ENCODE data around the gene CDC42EP3.

The CDC42EP3 gene

DNA sequence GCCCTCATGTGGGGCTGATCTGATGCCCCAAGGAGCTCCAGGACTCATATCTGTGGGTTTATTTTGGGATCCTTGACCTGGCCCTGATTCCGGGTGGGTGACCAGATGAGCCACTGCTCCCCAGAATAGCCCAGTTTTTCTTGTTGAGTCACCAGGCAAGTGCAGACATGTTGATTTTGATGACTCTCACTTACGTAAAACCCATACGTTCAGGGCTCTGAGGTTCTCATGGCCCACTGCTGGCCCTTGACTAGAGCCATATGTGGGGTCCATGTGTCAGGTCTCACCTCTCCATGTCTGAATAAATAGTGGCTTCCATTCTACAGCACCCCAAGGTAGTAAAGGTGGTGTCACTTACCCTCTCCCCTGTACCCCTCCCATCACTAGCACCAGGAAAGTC lies 41.9 kb downstream of the CDC42EP3 start:
- no peaks in the 10 kb centered on the region; a peak in 1 of 22 replicates for H3K9me3 ChIP-seq (replicated peaks in 1 of 11)
- no peak overlapping the region for H3K9ac ChIP-seq
- no peak for TF ChIP-seq Cebpa-rat (IDR thresholded peaks at IDR 0.05)
- H3K4me3 ChIP-seq, result no peak overlapping the region
- peak overlapping the region in 1 of 11 experiments; percentile 40; a peak in 3 of 22 replicates for H3K4me2 ChIP-seq
- no peaks in the 10 kb centered on the region for H4K20me1 ChIP-seq
- H3K27ac ChIP-seq, result no peak overlapping the region
- H3K4me1 ChIP-seq, result peaks cover 0 to 61% (median 13%) of the 10 kb centered on the region in 10 experiments; a peak in 16 of 20 replicates
- no peaks in the 10 kb centered on the region for H3K36me3 ChIP-seq
- H3K27me3 ChIP-seq, result no peaks in the 10 kb centered on the region

DNA sequence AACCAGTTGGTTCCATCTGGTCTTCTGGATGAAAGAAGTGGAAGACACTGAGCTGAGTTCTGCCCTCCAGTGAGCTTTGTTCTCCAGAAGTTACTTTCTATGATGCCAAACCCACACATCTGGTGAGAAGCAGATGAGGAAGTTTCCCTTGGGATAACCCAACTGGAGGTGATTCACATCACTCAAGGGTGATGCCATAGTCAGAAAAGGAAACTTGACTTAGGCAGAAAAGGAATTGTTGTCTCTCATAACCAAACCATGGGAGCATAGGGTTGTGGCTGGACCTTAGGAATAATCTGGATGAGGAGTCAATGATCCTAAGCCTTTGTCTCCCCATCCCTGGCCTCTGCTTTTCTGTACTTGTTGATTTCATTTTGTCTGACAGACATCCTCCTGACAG lies 43.7 kb downstream of the CDC42EP3 start:
- H4K20me1 ChIP-seq, result no peaks in the 10 kb centered on the region

DNA sequence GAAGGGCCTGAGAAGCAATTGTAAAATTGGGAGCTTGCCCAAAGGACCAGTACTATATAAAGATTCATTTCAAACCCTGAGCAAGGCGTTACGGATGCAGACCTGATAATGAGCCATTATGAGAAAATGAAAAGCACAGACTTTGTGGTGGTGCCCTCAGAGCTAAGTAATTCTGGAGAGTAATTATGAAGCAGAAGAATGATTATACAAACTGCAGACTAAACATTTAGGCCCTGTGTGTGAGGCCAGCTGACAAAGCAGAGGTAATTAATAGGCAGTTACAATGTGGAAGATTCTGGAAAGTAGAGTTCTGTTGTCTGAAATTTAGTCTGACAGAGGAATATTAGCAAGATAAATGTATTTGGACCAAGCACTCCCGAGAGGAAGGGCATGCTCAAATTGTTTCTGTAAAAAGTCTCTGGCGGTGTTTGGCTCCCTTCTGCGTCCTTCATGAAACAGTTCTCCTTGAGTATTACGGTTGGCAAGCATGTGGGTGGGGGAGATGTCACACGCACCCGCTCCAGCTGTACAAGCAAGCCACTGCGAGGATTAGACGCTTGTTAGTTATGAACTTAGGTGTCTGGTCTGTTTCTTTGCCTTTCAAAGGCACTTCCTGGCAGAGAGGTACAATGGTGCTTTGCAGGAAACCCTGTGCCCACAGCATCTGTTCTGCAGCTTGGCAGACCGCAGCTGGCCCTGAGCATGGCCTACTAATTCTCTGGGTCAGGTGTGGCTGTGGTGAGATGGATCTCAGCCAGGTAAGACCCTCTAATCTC lies 45.5 kb downstream of the CDC42EP3 start:
- no peak for TF ChIP-seq Cebpa-rat (IDR thresholded peaks at IDR 0.05)
- Histone ChIP-seq H3K4me2 (peak overlapping the region; percentile 7 to 81 (median 41); a peak in 20 of 22 replicates), H3K4me1 (peaks cover 0 to 73% (median 10%) of the 10 kb centered on the region in 10 experiments; a peak in 16 of 20 replicates), H3K36me3 (no peaks in the 10 kb centered on the region), H3K9ac (no peak overlapping the region), H4K20me1 (no peaks in the 10 kb centered on the region), H3K27ac (no peak overlapping the region), H3K9me3 (replicated peaks in 1 of 11) (no peaks in the 10 kb centered on the region; a peak in 1 of 22 replicates), H3K27me3 (no peaks in the 10 kb centered on the region), H3K4me3 (no peak overlapping the region)

More for the DNA sequence above, 43.7 kb downstream of the CDC42EP3 start:
- Histone ChIP-seq H3K27me3 (no peaks in the 10 kb centered on the region), H3K9ac (no peak overlapping the region), H3K4me2 (peak overlapping the region in 6 of 11 experiments; percentile 2 to 58 (median 29); a peak in 7 of 22 replicates), H3K27ac (0 out of 22 replicates have a peak overlapping the region, but pooled peaks of 1 of the 11 experiments have one; percentile 0), H3K4me3 (no peak overlapping the region), H3K9me3 (replicated peaks in 1 of 11) (no peaks in the 10 kb centered on the region; a peak in 1 of 22 replicates), H3K36me3 (no peaks in the 10 kb centered on the region), H3K4me1 (peaks cover 0 to 63% (median 10%) of the 10 kb centered on the region in 10 experiments; a peak in 16 of 20 replicates)
- TF ChIP-seq Cebpa-rat (IDR thresholded peaks at IDR 0.05), result no peak

DNA sequence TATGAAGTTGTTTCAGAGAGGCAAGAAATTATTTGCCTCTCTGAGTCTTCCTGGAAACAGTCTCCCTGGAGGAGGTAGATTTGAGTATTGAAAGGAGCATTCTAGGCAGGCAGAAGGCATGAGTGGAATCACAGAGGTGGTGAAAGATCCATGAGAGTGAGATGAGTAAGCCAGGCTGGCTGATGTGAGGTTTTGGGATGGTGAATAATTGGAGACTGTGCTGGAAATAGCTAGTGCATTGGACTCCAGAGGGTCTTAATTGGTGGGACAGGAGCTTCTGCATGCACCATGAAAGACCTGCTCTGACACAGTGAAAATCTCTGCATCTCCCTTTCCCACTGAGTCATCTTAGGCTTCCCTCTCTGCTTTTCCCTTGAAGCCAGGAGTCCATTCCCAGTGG lies 46.3 kb downstream of the CDC42EP3 start:
- H3K9me3 ChIP-seq (replicated peaks in 1 of 11), result no peaks in the 10 kb centered on the region; a peak in 1 of 22 replicates
- peak overlapping the region in 3 of 11 experiments; percentile 39 to 81 (median 75); a peak in 5 of 22 replicates for H3K4me2 ChIP-seq
- no peaks in the 10 kb centered on the region for H3K27me3 ChIP-seq
- no peaks in the 10 kb centered on the region for H3K36me3 ChIP-seq
- no peak overlapping the region for H3K4me3 ChIP-seq
- H4K20me1 ChIP-seq, result no peaks in the 10 kb centered on the region
- peak overlapping the region in 1 of 11 experiments; percentile 65; a peak in 2 of 22 replicates for H3K27ac ChIP-seq
- no peak for TF ChIP-seq Cebpa-rat (IDR thresholded peaks at IDR 0.05)
- no peak overlapping the region for H3K9ac ChIP-seq
- H3K4me1 ChIP-seq, result peaks cover 0 to 73% (median 10%) of the 10 kb centered on the region in 10 experiments; a peak in 16 of 20 replicates

DNA sequence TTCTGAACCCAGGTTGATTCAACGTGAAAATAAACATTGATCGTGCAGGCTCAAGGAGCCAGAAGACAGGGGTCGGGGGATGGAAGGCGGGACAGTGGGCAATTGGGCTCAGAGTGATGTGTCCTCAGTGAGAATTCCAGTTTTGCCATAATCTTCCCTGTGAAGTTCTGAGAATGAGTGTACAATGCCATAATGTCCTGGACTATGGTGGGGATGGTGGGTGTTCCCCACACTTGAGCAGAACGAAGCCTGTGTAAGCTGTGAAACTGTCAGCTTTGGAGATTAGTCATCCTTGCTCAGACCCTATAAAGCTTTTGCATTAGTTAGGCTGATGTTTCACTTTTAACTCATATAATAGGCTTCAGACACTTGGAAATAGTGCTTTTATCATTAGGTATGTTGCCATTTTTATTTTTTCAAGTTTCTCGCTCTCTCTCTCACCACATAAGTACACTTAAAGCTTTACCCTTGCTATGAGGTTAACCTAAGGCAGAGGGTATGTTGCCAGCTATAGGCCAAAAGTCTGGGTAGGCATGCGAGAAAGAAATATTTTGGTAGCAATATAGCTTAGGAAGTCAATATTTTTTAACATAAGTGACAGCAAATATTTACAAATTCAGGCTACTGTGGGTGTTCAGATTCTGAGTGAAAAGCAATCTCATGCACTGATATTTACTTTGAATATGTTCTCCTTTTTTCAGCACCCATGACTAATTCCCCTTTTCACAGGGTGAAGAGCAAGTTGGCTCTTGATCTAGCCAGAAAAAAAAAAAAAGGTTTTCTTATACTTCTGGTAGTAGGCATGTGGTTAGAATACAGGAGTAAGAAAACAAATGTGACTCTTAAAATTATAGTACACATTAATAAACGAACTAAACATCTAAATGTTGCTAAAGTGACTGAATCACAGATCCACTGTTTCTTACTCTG lies 47.2 kb downstream of the CDC42EP3 start:
- TF ChIP-seq Cebpa-rat (IDR thresholded peaks at IDR 0.05), result no peak
- Histone ChIP-seq H3K9me3 (replicated peaks in 1 of 11) (no peaks in the 10 kb centered on the region), H4K20me1 (no peaks in the 10 kb centered on the region), H3K27me3 (no peaks in the 10 kb centered on the region), H3K4me3 (no peak overlapping the region), H3K4me2 (peak overlapping the region in 4 of 11 experiments; percentile 29 to 81 (median 57); a peak in 8 of 22 replicates), H3K4me1 (peaks cover 0 to 73% (median 10%) of the 10 kb centered on the region in 10 experiments; a peak in 16 of 20 replicates), H3K36me3 (no peaks in the 10 kb centered on the region), H3K9ac (0 out of 22 replicates have a peak overlapping the region, but pooled peaks of 1 of the 11 experiments have one; percentile 6), H3K27ac (peak overlapping the region in 3 of 11 experiments; percentile 16 to 65 (median 52); a peak in 6 of 22 replicates)

DNA sequence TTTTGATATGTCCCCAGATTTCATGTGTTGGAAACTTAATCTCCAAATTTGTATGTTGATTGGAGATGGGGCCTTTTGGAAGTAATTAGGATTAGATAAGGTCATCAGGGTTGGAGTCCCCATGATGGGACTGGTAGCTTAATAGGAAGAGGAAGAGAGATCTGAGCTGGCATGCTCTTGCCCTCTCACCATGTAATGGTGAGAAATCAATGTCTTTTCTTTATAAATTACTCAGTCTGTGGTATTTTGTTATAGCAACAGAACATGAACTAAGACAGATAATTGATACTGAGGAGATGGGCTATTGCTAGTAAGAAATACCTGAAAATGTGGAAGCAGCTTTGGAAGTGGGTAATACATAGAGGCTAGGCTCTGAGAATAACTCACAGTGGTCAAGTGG lies 48.0 kb downstream of the CDC42EP3 start:
- Histone ChIP-seq H3K4me1 (peaks cover 0 to 71% (median 10%) of the 10 kb centered on the region in 10 experiments; a peak in 16 of 20 replicates), H3K4me3 (no peak overlapping the region), H3K9ac (no peak overlapping the region), H3K27ac (peak overlapping the region in 2 of 11 experiments; percentile 52 to 65; a peak in 1 of 22 replicates), H3K4me2 (peak overlapping the region in 3 of 11 experiments; percentile 39 to 81 (median 75); a peak in 5 of 22 replicates), H3K36me3 (no peaks in the 10 kb centered on the region), H4K20me1 (no peaks in the 10 kb centered on the region), H3K9me3 (replicated peaks in 1 of 11) (no peaks in the 10 kb centered on the region), H3K27me3 (no peaks in the 10 kb centered on the region)
- no peak for TF ChIP-seq Cebpa-rat (IDR thresholded peaks at IDR 0.05)

DNA sequence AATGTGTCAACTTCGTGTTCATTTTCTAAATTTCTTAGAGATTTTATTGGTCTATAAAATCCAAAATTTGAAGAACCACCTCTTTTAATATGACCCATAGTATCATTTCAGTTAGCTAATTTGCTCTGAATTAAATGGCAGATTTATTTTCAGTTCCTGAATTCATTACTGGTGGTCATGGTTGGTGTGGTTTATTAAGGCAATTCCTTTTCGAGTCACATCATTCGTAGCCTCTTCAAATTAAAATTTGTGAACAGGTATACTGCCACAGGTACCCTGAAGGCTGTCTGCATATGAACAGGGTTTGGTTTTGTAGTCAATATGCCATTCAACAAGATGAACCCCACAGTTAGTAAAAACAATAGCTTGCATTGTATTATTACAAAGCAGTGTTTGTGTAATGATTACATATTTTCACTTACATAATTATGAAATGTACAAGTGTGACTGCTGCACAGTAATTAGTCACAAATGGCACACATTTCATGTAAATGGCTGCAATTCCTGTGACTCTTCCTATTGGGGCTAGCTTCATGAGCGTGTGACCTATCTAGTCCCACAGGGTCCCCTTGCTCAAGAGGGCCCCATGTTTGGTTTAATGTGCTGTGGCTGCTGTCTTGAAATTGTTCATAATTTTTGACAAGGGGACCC lies 48.9 kb downstream of the CDC42EP3 start:
- H3K36me3 ChIP-seq, result no peaks in the 10 kb centered on the region
- 0 out of 22 replicates have a peak, but pooled peaks cover 0 to 2% (median 0%) of the 10 kb centered on the region in 11 experiments for H3K9me3 ChIP-seq (replicated peaks in 1 of 11)
- peaks cover 0 to 66% (median 10%) of the 10 kb centered on the region in 10 experiments; a peak in 16 of 20 replicates for H3K4me1 ChIP-seq
- H3K27me3 ChIP-seq, result no peaks in the 10 kb centered on the region
- no peaks in the 10 kb centered on the region for H4K20me1 ChIP-seq
- no peak overlapping the region for H3K27ac ChIP-seq
- TF ChIP-seq Cebpa-rat (IDR thresholded peaks at IDR 0.05), result no peak
- no peak overlapping the region for H3K4me3 ChIP-seq
- H3K9ac ChIP-seq, result no peak overlapping the region
- H3K4me2 ChIP-seq, result peak overlapping the region in 2 of 11 experiments; percentile 75 to 81; a peak in 3 of 22 replicates

DNA sequence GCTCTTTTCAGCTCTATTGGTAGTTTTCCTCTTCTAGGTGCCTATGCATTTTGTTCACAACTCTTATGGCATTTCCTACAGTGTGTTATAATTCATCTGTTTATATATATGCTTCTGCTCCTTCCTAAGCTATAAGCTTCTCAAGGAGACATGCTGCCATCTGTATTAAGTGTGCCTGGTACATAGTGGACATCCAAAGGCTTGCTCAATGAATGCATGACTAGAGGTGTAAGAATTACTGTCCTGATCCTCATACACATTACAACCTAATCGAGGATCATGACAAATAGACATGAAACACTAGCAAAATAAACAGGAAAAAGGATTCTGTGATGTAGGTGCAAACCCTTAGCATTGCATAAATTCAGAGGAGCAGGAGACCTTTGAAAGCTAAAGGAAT lies 50.2 kb downstream of the CDC42EP3 start:
- H3K9ac ChIP-seq, result no peak overlapping the region
- H3K27ac ChIP-seq, result no peak overlapping the region
- H3K9me3 ChIP-seq (replicated peaks in 1 of 11), result peaks cover 0 to 10% (median 0%) of the 10 kb centered on the region in 11 experiments; a peak in 2 of 22 replicates
- H4K20me1 ChIP-seq, result no peaks in the 10 kb centered on the region
- H3K27me3 ChIP-seq, result no peaks in the 10 kb centered on the region
- peaks cover 4 to 68% (median 10%) of the 10 kb centered on the region in 10 experiments; a peak in 18 of 20 replicates for H3K4me1 ChIP-seq
- H3K36me3 ChIP-seq, result no peaks in the 10 kb centered on the region
- H3K4me3 ChIP-seq, result no peak overlapping the region
- no peak overlapping the region for H3K4me2 ChIP-seq
- TF ChIP-seq Cebpa-rat (IDR thresholded peaks at IDR 0.05), result no peak
